ENCODE data around the gene RTN4.

The RTN4 gene

DNA sequence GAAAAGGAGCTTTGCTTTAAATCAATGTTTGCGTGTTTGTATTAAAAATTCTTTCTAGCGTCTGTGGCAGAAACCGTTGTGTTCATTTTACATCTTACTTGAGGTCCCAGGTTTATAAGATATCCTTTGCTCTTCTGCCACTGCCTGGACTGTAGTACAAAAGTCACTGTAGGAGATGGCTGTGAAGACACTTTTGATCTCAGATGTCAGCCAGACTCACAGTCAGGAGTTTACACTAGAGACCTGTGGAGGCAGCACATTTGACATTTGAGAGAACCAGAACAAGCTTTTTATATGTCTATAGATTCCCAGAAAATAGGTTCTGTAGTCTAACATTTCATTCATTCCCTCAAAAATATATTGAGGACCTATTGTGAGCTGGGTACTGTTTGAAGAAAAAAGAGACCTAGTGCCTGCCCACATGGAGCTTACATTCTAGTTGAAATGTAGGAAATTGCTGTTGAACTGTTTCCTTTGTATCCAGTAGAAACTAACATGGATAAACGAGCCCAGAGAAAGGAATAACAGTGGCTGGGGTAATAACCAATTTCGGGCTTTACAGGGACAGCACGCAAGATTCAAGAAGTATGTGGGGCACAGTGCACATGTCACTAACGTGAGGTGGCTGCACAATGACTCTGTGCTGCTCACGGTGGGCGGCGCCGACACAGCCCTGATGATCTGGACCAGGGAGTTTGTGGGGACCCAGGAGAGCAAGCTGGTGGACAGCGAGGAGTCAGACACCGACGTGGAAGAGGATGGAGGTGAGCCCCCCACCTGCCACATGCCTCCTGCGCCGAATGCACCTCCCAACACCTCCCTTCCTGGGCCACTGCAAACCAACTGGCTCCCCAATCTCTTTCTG is 122.3 kb downstream of the RTN4 start:
- DNase-seq = no peak
- Histone ChIP-seq H3K4me2 (ENCODE audit: insufficient read depth, low read length) (no peak overlapping the region), H3K4me3 (ENCODE audit: low read depth in 1 of 2, low read length in 2 of 2) (no peak overlapping the region), H3K9me3 (ENCODE audit: insufficient read depth, low read length, severe bottlenecking) (no peaks in the 10 kb centered on the region), H3K27me3 (ENCODE audit: insufficient read depth, low read length, poor library complexity) (no peaks in the 10 kb centered on the region), H3K9ac (ENCODE audit: low read depth, low read length) (no peak overlapping the region), H3K27ac (ENCODE audit: low read length) (no peak overlapping the region), H3K36me3 (ENCODE audit: insufficient read depth, low read length) (no peaks in the 10 kb centered on the region), H3K4me1 (ENCODE audit: insufficient read depth, low read length) (no peaks in the 10 kb centered on the region), H2AFZ (ENCODE audit: low read depth, low read length) (no peak overlapping the region), H4K20me1 (ENCODE audit: insufficient read depth, low read length) (no peaks in the 10 kb centered on the region), H3K79me2 (ENCODE audit: insufficient read depth, low read length) (no peaks in the 10 kb centered on the region)
- ATAC-seq (ENCODE audit: insufficient read depth, low read depth) = no peak
- TF ChIP-seq EZH2 (IDR thresholded peaks at IDR 0.05; ENCODE audit: borderline replicate concordance, low read depth, low read length, severe bottlenecking) = no peak
- TF ChIP-seq, protein P1, sequence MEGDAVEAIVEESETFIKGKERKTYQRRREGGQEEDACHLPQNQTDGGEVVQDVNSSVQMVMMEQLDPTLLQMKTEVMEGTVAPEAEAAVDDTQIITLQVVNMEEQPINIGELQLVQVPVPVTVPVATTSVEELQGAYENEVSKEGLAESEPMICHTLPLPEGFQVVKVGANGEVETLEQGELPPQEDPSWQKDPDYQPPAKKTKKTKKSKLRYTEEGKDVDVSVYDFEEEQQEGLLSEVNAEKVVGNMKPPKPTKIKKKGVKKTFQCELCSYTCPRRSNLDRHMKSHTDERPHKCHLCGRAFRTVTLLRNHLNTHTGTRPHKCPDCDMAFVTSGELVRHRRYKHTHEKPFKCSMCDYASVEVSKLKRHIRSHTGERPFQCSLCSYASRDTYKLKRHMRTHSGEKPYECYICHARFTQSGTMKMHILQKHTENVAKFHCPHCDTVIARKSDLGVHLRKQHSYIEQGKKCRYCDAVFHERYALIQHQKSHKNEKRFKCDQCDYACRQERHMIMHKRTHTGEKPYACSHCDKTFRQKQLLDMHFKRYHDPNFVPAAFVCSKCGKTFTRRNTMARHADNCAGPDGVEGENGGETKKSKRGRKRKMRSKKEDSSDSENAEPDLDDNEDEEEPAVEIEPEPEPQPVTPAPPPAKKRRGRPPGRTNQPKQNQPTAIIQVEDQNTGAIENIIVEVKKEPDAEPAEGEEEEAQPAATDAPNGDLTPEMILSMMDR (IDR thresholded peaks at IDR 0.05; ENCODE audit: borderline replicate concordance, extremely low read depth, low read length, poor library complexity, severe bottlenecking) = no peak

DNA sequence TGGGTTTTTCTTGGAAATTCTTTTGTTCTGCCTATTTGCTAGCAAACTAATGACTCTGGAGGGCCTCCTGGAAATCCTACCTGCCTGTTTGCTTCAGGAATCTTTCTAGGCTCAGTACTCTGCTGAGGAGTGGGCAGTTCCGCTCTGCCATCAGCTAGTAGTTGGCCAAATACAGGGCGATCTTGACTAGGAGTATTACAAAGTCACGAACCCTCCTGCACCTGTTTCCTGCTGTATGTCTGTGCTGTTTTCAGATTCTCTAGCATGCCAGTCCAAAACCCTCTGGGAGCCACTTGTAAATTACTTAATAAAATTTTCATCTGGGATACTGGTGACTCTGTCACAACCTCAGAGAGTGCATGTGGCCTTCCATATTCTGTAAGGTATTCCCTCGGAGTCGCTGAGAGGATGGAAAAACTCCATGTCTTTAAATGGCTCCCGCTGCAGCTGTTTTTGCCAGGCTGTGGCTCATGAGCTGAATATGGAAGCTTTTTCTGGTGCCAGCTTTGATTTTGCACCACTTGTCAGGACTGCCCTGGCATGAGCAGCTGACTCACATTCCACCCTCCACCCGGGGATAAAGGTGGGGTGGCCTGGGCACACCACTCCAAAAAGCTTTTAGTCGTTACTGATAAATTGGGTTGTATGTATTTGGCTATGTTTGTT is 123.0 kb downstream of the RTN4 start:
- Histone ChIP-seq H3K9me3 (ENCODE audit: insufficient read depth, low read length, severe bottlenecking) (no peaks in the 10 kb centered on the region), H4K20me1 (ENCODE audit: insufficient read depth, low read length) (no peaks in the 10 kb centered on the region), H3K79me2 (ENCODE audit: insufficient read depth, low read length) (no peaks in the 10 kb centered on the region), H3K4me3 (ENCODE audit: low read depth in 1 of 2, low read length in 2 of 2) (no peak overlapping the region), H3K36me3 (ENCODE audit: insufficient read depth, low read length) (no peaks in the 10 kb centered on the region), H3K4me1 (ENCODE audit: insufficient read depth, low read length) (no peaks in the 10 kb centered on the region), H2AFZ (ENCODE audit: low read depth, low read length) (no peak overlapping the region), H3K27ac (ENCODE audit: low read length) (no peak overlapping the region), H3K9ac (ENCODE audit: low read depth, low read length) (no peak overlapping the region), H3K4me2 (ENCODE audit: insufficient read depth, low read length) (no peak overlapping the region), H3K27me3 (ENCODE audit: insufficient read depth, low read length, poor library complexity) (no peaks in the 10 kb centered on the region)
- no peak for TF ChIP-seq EZH2 (IDR thresholded peaks at IDR 0.05; ENCODE audit: borderline replicate concordance, low read depth, low read length, severe bottlenecking)
- TF ChIP-seq, protein P1 (IDR thresholded peaks at IDR 0.05; ENCODE audit: borderline replicate concordance, extremely low read depth, low read length, poor library complexity, severe bottlenecking) = no peak
- ATAC-seq (ENCODE audit: insufficient read depth, low read depth) (no peak), DNase-seq (no peak)

DNA sequence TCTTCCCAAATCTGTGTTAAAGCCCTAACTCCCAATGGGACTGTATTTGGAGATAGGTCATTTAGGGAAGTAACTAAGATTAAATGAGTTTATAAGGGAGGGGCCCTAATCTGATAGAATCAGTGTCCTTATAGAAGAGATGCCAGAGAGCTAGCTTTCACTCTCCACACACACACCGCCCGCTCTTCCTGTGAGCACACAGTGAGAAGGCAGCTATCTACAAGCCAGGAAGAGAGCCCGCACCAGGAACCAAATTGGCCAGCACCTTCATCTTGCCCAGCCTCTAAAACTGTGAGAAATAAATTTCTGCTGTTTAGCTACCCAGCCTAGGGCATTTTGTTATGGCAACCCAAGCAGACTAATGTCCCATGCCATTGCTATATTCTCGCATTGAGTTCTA is 125.2 kb downstream of the RTN4 start:
- no peak overlapping the region for H3K9ac ChIP-seq (ENCODE audit: low read depth, low read length)
- DNase-seq (no peak), ATAC-seq (ENCODE audit: insufficient read depth, low read depth) (no peak)
- H3K4me1 ChIP-seq (ENCODE audit: insufficient read depth, low read length) = no peaks in the 10 kb centered on the region
- no peak overlapping the region for H3K27ac ChIP-seq (ENCODE audit: low read length)
- H2AFZ ChIP-seq (ENCODE audit: low read depth, low read length) = no peak overlapping the region
- H3K79me2 ChIP-seq (ENCODE audit: insufficient read depth, low read length) = no peaks in the 10 kb centered on the region
- TF ChIP-seq, protein P1 (IDR thresholded peaks at IDR 0.05; ENCODE audit: borderline replicate concordance, extremely low read depth, low read length, poor library complexity, severe bottlenecking) = no peak
- no peak for TF ChIP-seq EZH2 (IDR thresholded peaks at IDR 0.05; ENCODE audit: borderline replicate concordance, low read depth, low read length, severe bottlenecking)
- no peaks in the 10 kb centered on the region for H4K20me1 ChIP-seq (ENCODE audit: insufficient read depth, low read length)
- H3K36me3 ChIP-seq (ENCODE audit: insufficient read depth, low read length) = no peaks in the 10 kb centered on the region
- H3K4me3 ChIP-seq (ENCODE audit: low read depth in 1 of 2, low read length in 2 of 2) = no peak overlapping the region
- H3K9me3 ChIP-seq (ENCODE audit: insufficient read depth, low read length, severe bottlenecking) = peaks cover 2% of the 10 kb centered on the region
- H3K27me3 ChIP-seq (ENCODE audit: insufficient read depth, low read length, poor library complexity) = no peaks in the 10 kb centered on the region
- H3K4me2 ChIP-seq (ENCODE audit: insufficient read depth, low read length) = no peak overlapping the region
